Ishikawa (cell line): ENCODE results near the gene UGT2B7.

Experiments used
- CEBPB ChIP-seq: IDR thresholded peaks from 2 replicates; pipeline ENCODE4 v1.6.1; 2012
- CREB1 ChIP-seq: IDR thresholded peaks from 2 replicates; pipeline ENCODE4 v1.6.1; 2012; ENCODE audit warnings: low read depth
- EP300 ChIP-seq: IDR thresholded peaks from 2 replicates; pipeline ENCODE4 v1.6.1; 2012; ENCODE audit warnings: borderline replicate concordance
- FOXM1 ChIP-seq: IDR thresholded peaks from 2 replicates; pipeline ENCODE4 v1.6.1; 2012; ENCODE audit warnings: low read depth, borderline replicate concordance
- NFIC ChIP-seq: IDR thresholded peaks from 2 replicates; pipeline ENCODE4 v1.6.1; 2012
- RAD21 ChIP-seq: IDR thresholded peaks from 2 replicates; pipeline ENCODE4 v1.6.1; 2012; ENCODE audit warnings: low read depth
- TAF1 ChIP-seq: IDR thresholded peaks from 2 replicates; pipeline ENCODE4 v1.6.1; 2012; ENCODE audit warnings: low read depth, mild to moderate bottlenecking
- TCF12 ChIP-seq: IDR thresholded peaks from 2 replicates; pipeline ENCODE4 v1.6.1; 2012; ENCODE audit warnings: low read depth
- TEAD4 ChIP-seq: IDR thresholded peaks from 2 replicates; pipeline ENCODE4 v1.6.1; 2012
- YY1 ChIP-seq: IDR thresholded peaks from 2 replicates; pipeline ENCODE4 v1.6.1; 2012; ENCODE audit warnings: low read depth
- ZBTB7A ChIP-seq: IDR thresholded peaks from 2 replicates; pipeline ENCODE4 v1.6.1; 2012; ENCODE audit warnings: low read depth
- TF ChIP-seq, protein P1 (sequence below): IDR thresholded peaks from 2 replicates; pipeline ENCODE4 v1.6.1; 2012
- TF ChIP-seq, protein P2 (sequence below): IDR thresholded peaks from 2 replicates; pipeline ENCODE4 v1.6.1; 2012; ENCODE audit warnings: low read depth, mild to moderate bottlenecking

DNA sequence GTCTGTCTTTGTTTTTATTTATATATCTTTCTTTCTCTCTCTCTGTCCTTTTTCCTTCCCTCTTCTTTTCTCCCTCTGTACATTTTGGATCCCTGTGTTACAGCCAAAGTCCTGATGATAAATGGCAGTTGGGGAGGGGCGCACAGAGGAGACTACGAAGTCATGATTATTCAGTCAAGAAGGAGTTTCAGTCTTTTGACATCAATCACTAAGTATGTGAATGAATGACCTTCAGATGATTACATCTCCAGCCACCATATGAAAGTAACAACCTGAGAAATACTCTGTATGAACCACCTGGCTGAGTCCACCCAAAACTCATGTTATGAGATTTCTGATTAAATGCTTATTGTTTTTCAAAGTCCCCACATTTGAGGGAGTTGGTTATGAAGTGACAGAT is 45.0 kb downstream of the UGT2B7 start:
- TF ChIP-seq RAD21, result no peak
- no peak for TF ChIP-seq NFIC
- no peak for TF ChIP-seq TCF12
- TF ChIP-seq EP300, result no peak
- no peak for TF ChIP-seq TAF1
- no peak for TF ChIP-seq CEBPB
- TF ChIP-seq, protein P1, sequence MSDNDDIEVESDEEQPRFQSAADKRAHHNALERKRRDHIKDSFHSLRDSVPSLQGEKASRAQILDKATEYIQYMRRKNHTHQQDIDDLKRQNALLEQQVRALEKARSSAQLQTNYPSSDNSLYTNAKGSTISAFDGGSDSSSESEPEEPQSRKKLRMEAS, result no peak
- no peak for TF ChIP-seq ZBTB7A
- TF ChIP-seq CREB1, result no peak
- TF ChIP-seq TEAD4, result no peak
- TF ChIP-seq YY1, result no peak
- TF ChIP-seq, protein P2, sequence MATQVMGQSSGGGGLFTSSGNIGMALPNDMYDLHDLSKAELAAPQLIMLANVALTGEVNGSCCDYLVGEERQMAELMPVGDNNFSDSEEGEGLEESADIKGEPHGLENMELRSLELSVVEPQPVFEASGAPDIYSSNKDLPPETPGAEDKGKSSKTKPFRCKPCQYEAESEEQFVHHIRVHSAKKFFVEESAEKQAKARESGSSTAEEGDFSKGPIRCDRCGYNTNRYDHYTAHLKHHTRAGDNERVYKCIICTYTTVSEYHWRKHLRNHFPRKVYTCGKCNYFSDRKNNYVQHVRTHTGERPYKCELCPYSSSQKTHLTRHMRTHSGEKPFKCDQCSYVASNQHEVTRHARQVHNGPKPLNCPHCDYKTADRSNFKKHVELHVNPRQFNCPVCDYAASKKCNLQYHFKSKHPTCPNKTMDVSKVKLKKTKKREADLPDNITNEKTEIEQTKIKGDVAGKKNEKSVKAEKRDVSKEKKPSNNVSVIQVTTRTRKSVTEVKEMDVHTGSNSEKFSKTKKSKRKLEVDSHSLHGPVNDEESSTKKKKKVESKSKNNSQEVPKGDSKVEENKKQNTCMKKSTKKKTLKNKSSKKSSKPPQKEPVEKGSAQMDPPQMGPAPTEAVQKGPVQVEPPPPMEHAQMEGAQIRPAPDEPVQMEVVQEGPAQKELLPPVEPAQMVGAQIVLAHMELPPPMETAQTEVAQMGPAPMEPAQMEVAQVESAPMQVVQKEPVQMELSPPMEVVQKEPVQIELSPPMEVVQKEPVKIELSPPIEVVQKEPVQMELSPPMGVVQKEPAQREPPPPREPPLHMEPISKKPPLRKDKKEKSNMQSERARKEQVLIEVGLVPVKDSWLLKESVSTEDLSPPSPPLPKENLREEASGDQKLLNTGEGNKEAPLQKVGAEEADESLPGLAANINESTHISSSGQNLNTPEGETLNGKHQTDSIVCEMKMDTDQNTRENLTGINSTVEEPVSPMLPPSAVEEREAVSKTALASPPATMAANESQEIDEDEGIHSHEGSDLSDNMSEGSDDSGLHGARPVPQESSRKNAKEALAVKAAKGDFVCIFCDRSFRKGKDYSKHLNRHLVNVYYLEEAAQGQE, result no peak
- no peak for TF ChIP-seq FOXM1
